Mesothelial cell of epicardium (in vitro differentiated cells): ENCODE measurements around the gene BANF1. TPM values are rescaled to one million over a fixed set of nuclear protein-coding genes. Genes with fewer than 3 reads are reported as not detected.
"Not testable (repeated sequence)": the region's sequence is repeated elsewhere in the genome, so short reads cannot be mapped to it uniquely, and the experiment has no call there.

Experiments used
- DNase-seq, 2 experiments: peaks; one replicate each; pipeline ENCODE4 v3.0.0; 2021; ENCODE audit warnings: low spot score in 2 of 2; ENCODE audit not compliant: unreplicated experiment in 2 of 2
- H3K27ac Mint-ChIP-seq: 2 replicates; pipeline ENCODE4 v1.8.0; 2021; ENCODE audit warnings: mixed read lengths
- H3K27me3 Mint-ChIP-seq: 2 replicates; pipeline ENCODE4 v1.8.0; 2021; ENCODE audit warnings: low read depth, mixed read lengths
- H3K36me3 Mint-ChIP-seq: 2 replicates; pipeline ENCODE4 v1.8.0; 2021; ENCODE audit warnings: mixed read lengths
- H3K4me1 Mint-ChIP-seq: 2 replicates; pipeline ENCODE4 v1.8.0; 2021; ENCODE audit warnings: mixed read lengths
- H3K4me3 Mint-ChIP-seq: 2 replicates; pipeline ENCODE4 v1.8.0; 2021; ENCODE audit warnings: mild to moderate bottlenecking, moderate library complexity, mixed read lengths
- H3K9me3 Mint-ChIP-seq: 2 replicates; pipeline ENCODE4 v1.8.0; 2021; ENCODE audit warnings: mixed read lengths
- total RNA-seq: library from RNA; stranded (reverse); gene quantifications from 3 replicates; pipeline ENCODE4 v1.2.1, GENCODE V29; 2021
- TF ChIP-seq, protein P1 (sequence below): fragments of 200-600 bp; sonication (generic); IDR thresholded peaks from one replicate; pipeline ENCODE4 v1.5.0; 2021; ENCODE audit warnings: antibody characterized with exemption; ENCODE audit not compliant: unreplicated experiment

Gene BANF1
- total RNA-seq, 1 donor from 2014 or later: 170 TPM

DNA sequence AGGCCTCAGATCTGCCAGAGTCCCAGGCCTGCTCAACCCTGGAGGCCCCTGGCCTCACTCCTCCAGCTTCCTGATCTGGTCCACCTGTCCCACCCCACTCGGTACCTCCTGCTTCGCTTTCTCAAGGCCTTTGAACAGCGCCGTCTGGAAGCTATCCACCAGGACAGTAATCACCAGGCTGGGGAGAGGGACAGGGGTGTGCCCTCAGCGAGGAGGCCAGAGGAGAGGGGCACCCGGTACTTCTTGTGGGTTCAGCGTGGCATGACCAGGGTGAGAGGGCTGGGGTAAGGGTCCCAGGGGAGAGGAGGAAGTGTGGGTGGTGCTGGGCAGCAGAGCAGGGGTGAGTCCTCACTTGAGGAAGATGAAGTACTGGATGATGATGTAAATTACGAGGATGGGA lies 17.9 kb downstream of the BANF1 start:
- no peaks in the 10 kb centered on the region for H3K36me3 Mint-ChIP-seq
- peaks cover 15% of the 10 kb centered on the region for H3K27me3 Mint-ChIP-seq
- TF ChIP-seq, protein P1, sequence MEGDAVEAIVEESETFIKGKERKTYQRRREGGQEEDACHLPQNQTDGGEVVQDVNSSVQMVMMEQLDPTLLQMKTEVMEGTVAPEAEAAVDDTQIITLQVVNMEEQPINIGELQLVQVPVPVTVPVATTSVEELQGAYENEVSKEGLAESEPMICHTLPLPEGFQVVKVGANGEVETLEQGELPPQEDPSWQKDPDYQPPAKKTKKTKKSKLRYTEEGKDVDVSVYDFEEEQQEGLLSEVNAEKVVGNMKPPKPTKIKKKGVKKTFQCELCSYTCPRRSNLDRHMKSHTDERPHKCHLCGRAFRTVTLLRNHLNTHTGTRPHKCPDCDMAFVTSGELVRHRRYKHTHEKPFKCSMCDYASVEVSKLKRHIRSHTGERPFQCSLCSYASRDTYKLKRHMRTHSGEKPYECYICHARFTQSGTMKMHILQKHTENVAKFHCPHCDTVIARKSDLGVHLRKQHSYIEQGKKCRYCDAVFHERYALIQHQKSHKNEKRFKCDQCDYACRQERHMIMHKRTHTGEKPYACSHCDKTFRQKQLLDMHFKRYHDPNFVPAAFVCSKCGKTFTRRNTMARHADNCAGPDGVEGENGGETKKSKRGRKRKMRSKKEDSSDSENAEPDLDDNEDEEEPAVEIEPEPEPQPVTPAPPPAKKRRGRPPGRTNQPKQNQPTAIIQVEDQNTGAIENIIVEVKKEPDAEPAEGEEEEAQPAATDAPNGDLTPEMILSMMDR: no peak
- no peak overlapping the region for H3K27ac Mint-ChIP-seq
- no peaks in the 10 kb centered on the region for H3K9me3 Mint-ChIP-seq
- H3K4me1 Mint-ChIP-seq: peaks cover 4% of the 10 kb centered on the region
- no peak for DNase-seq
- no peak overlapping the region for H3K4me3 Mint-ChIP-seq

DNA sequence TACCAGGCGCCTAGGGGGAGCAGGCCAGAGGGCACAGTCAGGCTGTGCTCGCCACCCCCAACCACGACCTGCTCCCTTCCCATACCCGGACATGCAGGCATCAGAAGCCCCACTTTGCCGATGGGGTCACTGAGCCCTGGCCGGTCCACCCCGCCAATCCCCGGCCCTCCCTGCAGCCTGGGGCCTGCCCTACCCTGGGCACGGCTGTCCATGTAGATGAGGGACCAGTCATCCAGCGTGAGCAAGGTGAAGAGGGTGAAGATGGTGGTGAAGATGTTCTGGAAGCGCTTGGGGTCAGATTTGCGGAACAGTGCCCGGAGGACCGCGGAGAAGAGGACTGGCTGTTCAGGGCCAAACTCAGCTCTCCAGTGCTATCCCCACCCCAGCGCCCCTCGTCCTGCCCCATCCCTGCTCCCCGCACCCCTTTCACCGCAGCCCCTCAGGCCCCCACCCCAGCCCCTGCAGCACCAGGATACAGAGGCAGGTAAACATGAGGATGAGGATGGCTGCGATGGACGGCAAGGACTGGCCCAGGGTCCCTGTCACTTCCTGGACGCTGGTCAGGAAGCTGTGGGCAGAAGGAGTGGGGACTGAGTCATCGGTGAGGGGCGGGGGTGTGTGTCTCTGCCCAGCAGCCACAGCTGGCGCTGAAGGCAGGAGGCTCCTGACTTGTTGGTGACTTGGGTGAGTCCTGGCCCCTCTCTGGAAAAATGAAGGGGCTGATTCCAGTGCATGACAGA lies 18.5 kb downstream of the BANF1 start:
- TF ChIP-seq, protein P1: no peak
- no peak for DNase-seq
- Mint-ChIP-seq H3K36me3 (no peaks in the 10 kb centered on the region), H3K27ac (no peak overlapping the region), H3K4me1 (peaks cover 4% of the 10 kb centered on the region), H3K27me3 (peaks cover 15% of the 10 kb centered on the region), H3K9me3 (no peaks in the 10 kb centered on the region), H3K4me3 (no peak overlapping the region)

DNA sequence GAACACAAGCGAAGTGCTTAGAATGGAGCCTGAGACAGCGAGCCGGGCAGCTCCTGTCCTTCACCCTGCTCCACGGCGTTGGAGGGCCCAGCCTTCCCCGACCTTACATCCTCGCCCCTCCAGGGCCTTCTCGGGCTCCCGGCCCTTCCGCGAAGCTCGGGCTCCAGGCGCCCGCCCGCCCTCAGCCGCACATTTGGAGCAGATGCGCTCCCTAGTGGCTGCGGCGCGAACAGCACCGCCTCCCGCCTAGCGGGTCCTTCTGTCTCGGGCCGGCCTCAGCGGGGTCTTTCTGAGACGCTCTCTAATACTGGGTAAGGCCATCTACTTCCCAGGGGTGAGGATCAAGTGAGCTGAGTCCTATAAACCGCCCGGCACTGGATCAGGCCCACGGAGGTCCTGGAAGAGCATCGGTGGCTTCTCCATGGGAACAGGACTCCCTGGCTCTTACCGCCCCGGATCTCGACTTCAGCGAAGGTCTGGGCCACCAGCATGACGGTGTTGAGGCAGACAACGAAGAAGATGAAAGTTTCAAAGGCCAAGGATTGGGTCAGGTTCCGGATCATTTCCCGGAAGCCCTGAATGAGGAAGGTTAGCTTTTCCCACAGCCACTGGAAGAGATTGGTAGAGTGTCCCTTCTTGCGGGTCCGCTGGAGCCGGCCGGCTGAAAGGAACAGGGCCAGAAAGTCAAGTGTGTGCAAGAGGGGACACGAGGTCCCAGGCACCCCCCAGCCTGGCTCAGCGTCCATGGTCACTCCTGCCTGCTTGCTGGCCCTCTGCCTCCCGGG lies 20.3 kb downstream of the BANF1 start:
- TF ChIP-seq, protein P1: peak; percentile 94
- H3K9me3 Mint-ChIP-seq: no peaks in the 10 kb centered on the region
- H3K36me3 Mint-ChIP-seq: no peaks in the 10 kb centered on the region
- no peak overlapping the region for H3K27ac Mint-ChIP-seq
- no peak overlapping the region for H3K4me3 Mint-ChIP-seq
- peaks cover 4% of the 10 kb centered on the region for H3K4me1 Mint-ChIP-seq
- DNase-seq: peak; percentile 56 to 90
- peaks cover 18% of the 10 kb centered on the region for H3K27me3 Mint-ChIP-seq

DNA sequence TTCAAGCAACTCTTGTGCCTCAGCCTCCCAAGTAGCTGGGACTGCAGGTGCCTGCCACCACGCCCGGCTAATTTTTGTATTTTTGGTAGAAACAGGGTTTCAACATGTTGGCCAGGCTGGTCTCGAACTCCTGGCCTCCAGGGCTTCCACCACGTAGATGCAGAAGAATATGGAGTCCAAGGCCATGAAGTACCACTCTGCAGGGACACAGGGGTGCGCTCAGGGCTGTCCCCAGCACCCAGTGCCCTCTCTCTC lies 20.8 kb downstream of the BANF1 start:
- DNase-seq, H3K36me3 Mint-ChIP-seq, H3K9me3 Mint-ChIP-seq, H3K27ac Mint-ChIP-seq, H3K4me3 Mint-ChIP-seq, H3K4me1 Mint-ChIP-seq: not testable (repeated sequence)
- H3K27me3 Mint-ChIP-seq: peaks cover 22% of the 10 kb centered on the region

DNA sequence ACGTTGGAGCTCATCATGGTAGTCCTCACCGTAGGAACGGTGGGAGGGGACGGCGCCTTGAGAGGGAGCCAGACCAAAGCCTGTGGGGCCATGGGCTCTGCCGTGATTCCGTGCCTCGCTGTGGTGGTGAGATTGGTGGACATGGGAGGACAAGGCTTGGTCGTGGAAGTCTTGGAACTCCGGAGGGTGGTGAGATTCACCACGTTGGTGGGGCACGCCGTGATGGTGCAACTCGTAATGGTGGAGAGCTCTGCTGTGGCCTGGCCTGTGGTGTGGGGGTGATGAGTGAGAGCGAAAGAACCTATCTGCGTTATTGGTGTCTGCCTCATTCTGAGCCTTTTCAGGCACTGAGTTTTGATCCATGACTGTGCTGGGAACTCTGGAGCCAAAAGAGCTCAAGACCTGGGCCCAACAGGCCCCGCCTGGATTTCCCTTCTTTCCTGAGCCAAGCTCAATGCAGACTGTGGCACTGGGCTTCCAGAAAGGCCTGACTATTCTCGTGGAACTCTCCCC lies 23.8 kb downstream of the BANF1 start, which contains the start of gene CATSPER1:
Gene CATSPER1 (minus strand): TSS at position 463 of the 513 bp plus-strand sequence. CDS start 100 bp downstream, at position 363.
- no peaks in the 10 kb centered on the region for H3K9me3 Mint-ChIP-seq
- no peak for DNase-seq
- no peak within 1 kb of the TSS for H3K4me3 Mint-ChIP-seq
- TF ChIP-seq, protein P1: no peak
- H3K4me1 Mint-ChIP-seq: peaks cover 4% of the 10 kb centered on the region
- no peaks in the 10 kb centered on the region for H3K36me3 Mint-ChIP-seq
- H3K27me3 Mint-ChIP-seq: peaks cover 25% of the 10 kb centered on the region
- H3K27ac Mint-ChIP-seq: no peak within 1 kb of the TSS
